B cell (primary cell): Measurements from ENCODE around the gene MYO1E. TPM values are rescaled to one million over a fixed set of nuclear protein-coding genes. Genes with fewer than 3 reads are reported as not detected.

ENCODE experiments used
- ATAC-seq: fragments of 200-7000 bp; cut with Tn5 transposase; one replicate; pipeline ENCODE4 v1.10.0; 2021; ENCODE audit warnings: low read depth, mild to moderate bottlenecking, moderate number of reproducible peaks, moderate library complexity
- CTCF ChIA-PET: fragments of 350-600 bp; sonication (Branson Sonifier 250); formaldehyde crosslinking; loops from one replicate; lab custom pipeline; 2021; ENCODE audit warnings: antibody characterized with exemption, inconsistent platforms; lab: Charles Lee
- POLR2A ChIA-PET: fragments of 350-600 bp; sonication (Branson Sonifier 250); formaldehyde crosslinking; loops from one replicate; lab custom pipeline; 2021; ENCODE audit warnings: antibody characterized with exemption; lab: Charles Lee
- DNase-seq: peaks from one replicate; pipeline ENCODE4 v3.0.0; 2013
- H2AFZ ChIP-seq: 2 replicates; pipeline ENCODE4 v1.6.1; 2012; ENCODE audit warnings: mild to moderate bottlenecking, low read depth, low read length; ENCODE audit not compliant: insufficient read depth, poor library complexity, severe bottlenecking
- H3K27ac ChIP-seq, 2 donors: 1 replicate in 1 of 2; 2 replicates in 1 of 2; pipeline ENCODE4 v1.5.1; 2012 to 2013; ENCODE audit warnings: low read length in 2 of 2, mild to moderate bottlenecking in 2 of 2, moderate library complexity in 1 of 2
- H3K27me3 ChIP-seq, 4 experiments: fragments of 200-600 bp in 1 of 4; sonication (generic) in 1 of 4; replicated peaks in 1 of 4; 1 replicate in 2 of 4; 2 replicates in 2 of 4; pipeline versions ENCODE4 v1.6.1 to v1.7.0; 2013 to 2016; ENCODE audit warnings: low read length in 3 of 4, mild to moderate bottlenecking in 2 of 4, mixed read lengths in 1 of 4, moderate library complexity in 1 of 4; ENCODE audit not compliant: insufficient read depth in 4 of 4, control insufficient read depth in 3 of 4; ENCODE audit errors: control extremely low read depth in 1 of 4
- H3K36me3 ChIP-seq, 2 experiments: replicated peaks in 1 of 2; 1 replicate in 1 of 2; 2 replicates in 1 of 2; pipeline versions ENCODE4 v1.6.1 to v1.7.1; 2013; ENCODE audit warnings: low read length in 1 of 2; ENCODE audit not compliant: insufficient read depth in 2 of 2, control insufficient read depth in 1 of 2; ENCODE audit errors: control extremely low read depth in 1 of 2, extremely low read depth in 1 of 2
- H3K4me1 ChIP-seq, 2 donors: fragments of 200-600 bp in 1 of 2; sonication (generic) in 1 of 2; 1 replicate in 1 of 2; 2 replicates in 1 of 2; pipeline versions ENCODE4 v1.5.1 to v1.6.1; 2013 to 2017; ENCODE audit warnings: low read length in 2 of 2; ENCODE audit not compliant: control insufficient read depth in 2 of 2, insufficient read depth in 2 of 2
- H3K4me2 ChIP-seq: replicated peaks from 2 replicates; pipeline ENCODE3; 2012; ENCODE audit warnings: mild to moderate bottlenecking, low read depth, low read length; ENCODE audit not compliant: poor library complexity, severe bottlenecking
- H3K4me3 ChIP-seq, 5 experiments: fragments of 200-600 bp in 1 of 5; sonication (generic) in 1 of 5; 1 replicate in 3 of 5; 2 replicates in 2 of 5; pipeline versions ENCODE4 v1.5.1 to v1.7.0; 2011 to 2016; ENCODE audit warnings: low read length in 4 of 5, mild to moderate bottlenecking in 4 of 5, low read depth in 2 of 5, control low read depth in 1 of 5, moderate library complexity in 1 of 5; ENCODE audit not compliant: insufficient read depth in 1 of 5; ENCODE audit errors: control extremely low read depth in 1 of 5, extremely low read depth in 1 of 5
- H3K79me2 ChIP-seq: fragments of 200-600 bp; sonication (generic); one replicate; pipeline ENCODE4 v1.6.0; 2016; ENCODE audit warnings: low read length; ENCODE audit not compliant: control insufficient read depth, insufficient read depth
- H3K9ac ChIP-seq: fragments of 200-600 bp; sonication (generic); 2 replicates; pipeline ENCODE4 v1.6.1; 2017; ENCODE audit warnings: mild to moderate bottlenecking, low read length, moderate library complexity
- H3K9me3 ChIP-seq, 3 donors: one replicate each; pipeline versions ENCODE4 v1.6.1 to v1.7.1; 2013; ENCODE audit warnings: low read length in 2 of 3; ENCODE audit not compliant: control insufficient read depth in 2 of 3, insufficient read depth in 1 of 3; ENCODE audit errors: control extremely low read depth in 1 of 3
- H4K20me1 ChIP-seq: 2 replicates; pipeline ENCODE4 v1.6.0; 2012; ENCODE audit warnings: mild to moderate bottlenecking, low read length; ENCODE audit not compliant: insufficient read depth, control insufficient read depth, poor library complexity, severe bottlenecking
- H3K27ac Mint-ChIP-seq: one replicate; pipeline ENCODE4 v1.8.0; 2021; ENCODE audit warnings: mixed read lengths
- H3K27me3 Mint-ChIP-seq: one replicate; pipeline ENCODE4 v1.8.0; 2021; ENCODE audit warnings: mixed read lengths
- H3K4me1 Mint-ChIP-seq: one replicate; pipeline ENCODE4 v1.8.0; 2021; ENCODE audit warnings: mixed read lengths
- H3K4me3 Mint-ChIP-seq: one replicate; pipeline ENCODE4 v1.8.0; 2021; ENCODE audit warnings: mixed read lengths
- H3K9me3 Mint-ChIP-seq: one replicate; pipeline ENCODE4 v1.8.0; 2022; ENCODE audit warnings: mixed read lengths; ENCODE audit not compliant: insufficient read depth
- EZH2 ChIP-seq: IDR thresholded peaks from 2 replicates; pipeline ENCODE4 v1.6.1; 2012; ENCODE audit warnings: borderline replicate concordance, low read depth, mild to moderate bottlenecking, moderate library complexity, low read length; ENCODE audit not compliant: insufficient read depth, poor library complexity, severe bottlenecking
- WGBS: methylation state at CpG from one replicate; pipeline ENCODE4 v1.1.5; 2013; ENCODE audit warnings: missing lambda C conversion rate; ENCODE audit not compliant: insufficient coverage; 5-methylcytosine and 5-hydroxymethylcytosine counted together
- intact Hi-C: fragments of 100-400 bp; cut with micrococcal nuclease; formaldehyde crosslinking; loops from one replicate; pipeline ENCODE4 v1.10.0; 2022
- polyA plus RNA-seq: library from polyadenylated mRNA; depleted of rRNA; stranded (reverse); fragments of >200 nt; gene quantifications from 2 replicates; pipeline ENCODE4 v1.2.3, GENCODE V29; 2012
- total RNA-seq, 2 donors: library from RNA; stranded (reverse); fragments of 120-200 nt in 1 of 2; gene quantifications; 1 replicate in 1 of 2; 2 replicates in 1 of 2; pipeline versions ENCODE4 v1.2.3 to v1.2.4, GENCODE V29; 2013 to 2022
- TF ChIP-seq, protein P1 (sequence below): fragments of 200-600 bp; IDR thresholded peaks from one replicate; pipeline ENCODE4 v1.8.0; 2022; ENCODE audit warnings: antibody characterized with exemption, mild to moderate bottlenecking

The MYO1E gene
- total and polyA plus RNA-seq, 2 donors (not counting 1 experiment from before 2014, with no cell fraction given), result 11.9 to 100.0 TPM

DNA sequence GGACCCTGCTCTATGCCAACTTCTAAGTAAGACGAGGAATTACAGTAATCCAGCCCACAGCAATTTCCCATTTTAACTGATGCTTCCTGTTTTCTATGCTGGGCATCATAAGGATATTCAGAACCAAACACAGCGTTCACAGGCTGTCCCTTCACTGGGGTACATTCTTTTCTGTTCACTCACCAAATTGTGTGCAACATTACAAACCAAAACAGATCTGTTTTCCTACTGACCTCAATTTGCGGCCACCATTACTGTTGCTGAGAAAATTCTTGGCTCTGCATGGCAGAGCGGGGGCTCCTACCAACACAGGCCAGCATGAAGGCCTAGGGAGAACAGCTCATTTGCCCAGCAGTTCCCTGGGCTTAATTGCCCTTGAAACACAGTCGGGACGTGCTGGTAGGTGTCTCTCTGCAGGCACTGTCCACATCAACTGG lies 76.5 kb downstream of the MYO1E start:
- ChIA-PET POLR2A (interaction anchor here (0.6 kb wide), 1 partner anchor 44 kb away, joined by 5 read pairs; no protein-coding TSS in a partner anchor), CTCF (interaction anchor here (0.9 to 2.9 kb wide), 3 partner anchors 11 to 49 kb away, joined by 3 to 6 read pairs (median 4); no protein-coding TSS in a partner anchor)
- Mint-ChIP-seq H3K4me1 (peaks cover 82% of the 10 kb centered on the region), H3K4me3 (peak overlapping the region; percentile 51), H3K27ac (peak overlapping the region; percentile 74), H3K9me3 (no peaks in the 10 kb centered on the region), H3K27me3 (no peaks in the 10 kb centered on the region)
- Histone ChIP-seq H3K9ac (no peak overlapping the region), H4K20me1 (peaks cover 42% of the 10 kb centered on the region), H3K4me1 (peaks cover 66 to 68% of the 10 kb centered on the region in 2 donors), H3K4me3 (no peak overlapping the region), H3K36me3 (no peaks in the 10 kb centered on the region), H3K4me2 (no peak overlapping the region), H3K9me3 (no peaks in the 10 kb centered on the region), H3K27ac (no peak overlapping the region), H2AFZ (no peak overlapping the region), H3K79me2 (peaks cover 79% of the 10 kb centered on the region), H3K27me3 (no peaks in the 10 kb centered on the region)
- intact Hi-C loops, result loop anchor here (2.0 kb wide), 1 partner anchor 317 kb away; no protein-coding TSS in a partner anchor
- 50% methylated on average over 4 of the region's 6 CpGs for WGBS
- DNase-seq (no peak), ATAC-seq (no peak)
- TF ChIP-seq EZH2, result no peak
- TF ChIP-seq, protein P1, sequence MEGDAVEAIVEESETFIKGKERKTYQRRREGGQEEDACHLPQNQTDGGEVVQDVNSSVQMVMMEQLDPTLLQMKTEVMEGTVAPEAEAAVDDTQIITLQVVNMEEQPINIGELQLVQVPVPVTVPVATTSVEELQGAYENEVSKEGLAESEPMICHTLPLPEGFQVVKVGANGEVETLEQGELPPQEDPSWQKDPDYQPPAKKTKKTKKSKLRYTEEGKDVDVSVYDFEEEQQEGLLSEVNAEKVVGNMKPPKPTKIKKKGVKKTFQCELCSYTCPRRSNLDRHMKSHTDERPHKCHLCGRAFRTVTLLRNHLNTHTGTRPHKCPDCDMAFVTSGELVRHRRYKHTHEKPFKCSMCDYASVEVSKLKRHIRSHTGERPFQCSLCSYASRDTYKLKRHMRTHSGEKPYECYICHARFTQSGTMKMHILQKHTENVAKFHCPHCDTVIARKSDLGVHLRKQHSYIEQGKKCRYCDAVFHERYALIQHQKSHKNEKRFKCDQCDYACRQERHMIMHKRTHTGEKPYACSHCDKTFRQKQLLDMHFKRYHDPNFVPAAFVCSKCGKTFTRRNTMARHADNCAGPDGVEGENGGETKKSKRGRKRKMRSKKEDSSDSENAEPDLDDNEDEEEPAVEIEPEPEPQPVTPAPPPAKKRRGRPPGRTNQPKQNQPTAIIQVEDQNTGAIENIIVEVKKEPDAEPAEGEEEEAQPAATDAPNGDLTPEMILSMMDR, result no peak

DNA sequence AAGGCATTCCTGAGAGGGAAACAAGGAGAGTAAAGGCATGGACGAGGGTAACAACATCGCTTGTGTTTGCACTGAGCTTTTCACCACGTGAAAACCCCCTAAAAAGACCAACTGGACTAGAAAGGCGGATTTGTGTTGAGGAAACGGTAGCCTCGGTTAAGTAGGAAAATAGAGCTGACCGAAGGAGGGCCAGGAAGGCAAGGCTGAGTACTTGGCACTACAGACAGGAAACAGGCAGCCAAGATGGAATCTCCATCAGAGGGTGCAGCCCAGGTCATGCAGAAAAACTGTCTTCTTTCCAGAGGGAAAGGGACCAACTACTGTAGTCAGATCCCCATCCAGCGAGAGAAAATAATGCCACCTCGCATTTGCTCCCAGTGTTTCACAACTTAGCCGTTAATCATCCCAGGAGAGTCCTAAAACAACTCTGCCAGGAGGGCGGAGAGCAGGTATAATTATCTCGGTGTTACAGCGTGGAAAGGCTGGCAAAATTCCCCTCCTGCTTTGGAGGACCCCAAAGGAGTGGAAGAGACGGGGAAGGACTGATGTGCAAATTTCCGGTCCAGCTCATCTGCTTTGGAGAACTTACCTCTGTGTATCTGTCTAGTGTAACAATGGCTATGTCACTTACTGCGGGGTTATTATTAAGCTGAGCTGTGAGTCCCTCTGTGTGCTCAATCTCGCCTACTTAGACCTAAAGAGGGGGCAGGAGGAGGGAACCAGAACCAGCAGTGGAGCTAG lies 77.2 kb downstream of the MYO1E start:
- 91% methylated on average over 11 of the region's 17 CpGs for WGBS
- DNase-seq (no peak), ATAC-seq (no peak)
- Mint-ChIP-seq H3K9me3 (no peaks in the 10 kb centered on the region), H3K27me3 (no peaks in the 10 kb centered on the region), H3K4me1 (peaks cover 84% of the 10 kb centered on the region), H3K4me3 (peak overlapping the region; percentile 33), H3K27ac (peak overlapping the region; percentile 72)
- intact Hi-C loops, result loop anchor here (2.0 kb wide), 1 partner anchor 317 kb away; no protein-coding TSS in a partner anchor
- no peak overlapping the region for H2AFZ ChIP-seq
- no peak overlapping the region for H3K27ac ChIP-seq
- no peak overlapping the region for H3K4me3 ChIP-seq
- H3K9me3 ChIP-seq, result no peaks in the 10 kb centered on the region
- H3K27me3 ChIP-seq, result no peaks in the 10 kb centered on the region
- H3K4me2 ChIP-seq, result no peak overlapping the region
- H3K79me2 ChIP-seq, result peaks cover 82% of the 10 kb centered on the region
- peaks cover 42% of the 10 kb centered on the region for H4K20me1 ChIP-seq
- H3K9ac ChIP-seq, result no peak overlapping the region
- CTCF ChIA-PET, result interaction anchor here (0.9 to 2.9 kb wide), 3 partner anchors 12 to 48 kb away, joined by 3 to 6 read pairs (median 4); no protein-coding TSS in a partner anchor
- POLR2A ChIA-PET, result interaction anchor here (0.5 to 0.6 kb wide), 2 partner anchors 44 to 80 kb away, joined by 5 to 6 read pairs; no protein-coding TSS in a partner anchor
- peaks cover 66 to 68% of the 10 kb centered on the region in 2 donors for H3K4me1 ChIP-seq
- TF ChIP-seq EZH2, result no peak
- TF ChIP-seq, protein P1, result no peak
- H3K36me3 ChIP-seq, result no peaks in the 10 kb centered on the region
